ENCODE data around the gene MIER2.

The MIER2 gene

DNA sequence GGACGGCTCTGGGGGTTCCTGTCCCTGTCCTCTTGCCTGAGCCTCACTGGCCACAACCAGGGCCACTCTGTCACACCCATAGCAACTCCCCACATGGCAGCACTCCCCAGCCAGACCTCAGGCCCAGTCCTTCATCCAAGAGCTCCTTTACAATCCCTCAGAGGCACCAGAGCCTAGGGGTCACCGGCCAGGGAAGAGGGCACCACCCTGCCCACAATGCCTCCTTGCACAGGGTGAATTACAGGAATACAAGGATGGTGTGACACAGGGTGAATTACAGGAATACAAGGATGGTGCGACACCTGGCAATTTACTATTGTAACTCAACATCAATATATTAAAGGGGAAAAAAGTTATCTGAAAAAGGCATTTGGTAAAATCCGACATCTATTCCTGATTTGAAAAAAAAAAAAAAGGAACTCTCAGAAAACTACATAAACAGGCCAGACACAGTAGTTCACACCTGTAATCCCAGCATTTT, 16.5 kb downstream of the MIER2 start:
- no peak for DNase-seq

DNA sequence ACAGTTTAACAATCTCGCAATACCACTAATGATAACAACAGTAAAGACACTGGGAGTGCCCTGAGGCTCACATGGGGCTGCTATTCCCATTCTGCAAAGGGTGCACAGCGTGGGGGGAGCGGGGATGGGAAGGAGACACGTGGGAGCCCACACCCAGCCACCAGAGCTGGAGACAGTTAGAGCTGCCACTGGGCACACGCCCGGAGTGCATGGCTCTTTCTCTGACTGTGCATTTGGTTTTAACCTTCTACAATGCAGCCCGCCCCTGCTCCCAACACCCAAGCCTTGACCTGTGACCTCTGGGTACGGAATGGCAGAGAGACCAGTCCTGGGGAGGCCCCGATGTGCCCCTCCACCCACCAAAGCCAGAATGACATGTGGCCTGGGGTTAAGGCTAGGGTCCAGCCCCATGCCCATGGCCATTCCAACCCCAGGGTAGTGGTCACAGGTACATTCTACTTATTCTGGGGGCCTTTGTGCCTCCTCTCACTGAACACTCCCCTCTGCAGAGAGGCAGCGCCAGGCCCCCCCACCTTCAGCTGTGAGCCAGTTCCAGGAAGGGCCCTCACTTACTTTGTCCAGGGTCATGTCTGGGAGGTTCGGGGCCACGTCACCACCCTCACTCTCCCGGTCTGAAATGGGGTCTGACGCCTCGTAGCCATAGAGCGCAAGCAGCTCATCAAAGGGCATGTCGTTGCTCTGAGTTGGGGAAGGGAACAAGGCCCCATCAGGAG, 17.1 kb downstream of the MIER2 start:
- no peak for DNase-seq

DNA sequence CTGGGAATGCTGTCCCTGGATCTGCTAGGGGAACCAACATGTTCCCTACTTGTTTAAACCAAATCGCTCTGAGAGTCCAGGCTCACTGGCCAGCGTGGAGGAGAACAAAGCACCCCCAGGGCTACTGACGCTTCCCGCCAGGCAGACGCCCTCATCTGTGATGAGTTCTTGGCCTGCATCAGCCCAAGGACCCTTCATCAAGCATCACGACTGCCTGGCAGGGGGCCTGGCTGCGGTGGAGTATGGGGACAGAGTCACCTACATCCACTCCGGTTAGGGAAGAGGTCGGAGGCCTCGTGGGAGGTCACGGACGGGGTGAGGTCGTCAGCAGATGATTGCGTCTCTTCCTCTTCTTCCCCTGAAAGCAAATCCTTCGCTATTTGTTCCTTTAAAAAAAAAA, 17.7 kb downstream of the MIER2 start:
- no peak for DNase-seq

DNA sequence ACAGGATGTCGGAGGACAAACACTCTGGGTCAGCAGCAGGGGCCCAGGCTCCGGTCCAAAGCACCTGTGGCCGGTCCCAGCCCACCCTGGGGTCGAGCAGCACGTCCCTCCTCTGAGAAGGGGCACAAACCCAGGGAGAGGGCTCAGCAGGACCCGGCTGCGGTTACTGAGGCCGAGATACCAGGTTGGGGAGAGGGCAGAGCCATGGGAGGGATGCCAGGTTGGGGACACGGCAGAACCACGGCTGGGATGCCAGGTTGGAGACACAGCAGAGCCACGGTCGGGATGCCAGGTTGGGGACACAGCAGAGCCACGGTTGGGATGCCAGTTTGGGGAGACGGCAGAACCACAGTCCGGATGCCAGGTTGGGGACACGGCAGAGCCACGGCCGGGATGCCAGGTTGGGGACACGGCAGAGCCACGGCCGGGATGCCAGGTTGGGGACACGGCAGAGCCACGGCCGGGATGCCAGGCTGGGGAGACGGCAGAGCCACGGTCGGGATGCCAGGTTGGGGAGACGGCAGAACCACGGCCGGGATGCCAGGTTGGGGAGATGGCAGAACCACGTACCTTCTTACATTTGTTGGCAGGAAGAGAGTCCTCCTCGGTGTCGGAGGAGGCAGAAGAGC, 18.5 kb downstream of the MIER2 start:
- no peak for DNase-seq

DNA sequence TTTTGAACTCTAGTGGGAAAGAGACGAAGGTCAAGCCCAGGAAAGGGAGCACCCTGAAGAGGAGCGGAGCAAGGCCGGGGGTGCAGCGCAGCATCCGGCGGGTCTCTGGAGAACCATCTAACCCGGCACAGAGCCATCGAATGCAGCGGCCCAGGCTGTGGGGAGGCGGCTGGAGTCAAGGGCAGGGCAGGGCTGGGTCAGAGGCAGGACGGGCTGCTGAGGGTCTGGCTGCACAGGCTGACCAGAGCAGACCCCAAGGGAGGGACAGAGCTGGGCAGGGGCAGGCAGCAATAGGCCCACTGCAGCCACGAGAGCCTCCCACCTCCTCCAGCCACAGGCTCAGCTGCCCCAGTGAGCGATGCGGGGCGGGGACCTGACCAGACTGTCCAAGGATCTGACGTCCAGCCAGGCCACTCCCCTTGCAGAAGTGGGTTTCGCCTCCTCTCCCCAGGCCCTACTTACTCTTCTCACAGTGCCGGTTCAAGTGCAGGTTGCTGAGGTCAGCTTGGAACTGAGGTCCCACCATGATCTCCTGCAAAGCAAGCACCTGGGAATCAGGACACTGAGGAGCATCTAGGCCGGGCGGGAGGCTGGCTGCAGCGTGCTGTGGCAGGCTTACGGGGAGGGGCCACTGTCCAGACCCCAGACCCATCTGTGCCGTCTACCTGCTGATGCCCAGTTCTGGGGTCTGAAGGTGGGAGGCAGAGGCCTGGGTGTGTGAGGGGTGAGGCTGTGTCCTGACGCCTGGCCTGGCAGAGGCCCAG, 19.2 kb downstream of the MIER2 start:
- no peak for DNase-seq

DNA sequence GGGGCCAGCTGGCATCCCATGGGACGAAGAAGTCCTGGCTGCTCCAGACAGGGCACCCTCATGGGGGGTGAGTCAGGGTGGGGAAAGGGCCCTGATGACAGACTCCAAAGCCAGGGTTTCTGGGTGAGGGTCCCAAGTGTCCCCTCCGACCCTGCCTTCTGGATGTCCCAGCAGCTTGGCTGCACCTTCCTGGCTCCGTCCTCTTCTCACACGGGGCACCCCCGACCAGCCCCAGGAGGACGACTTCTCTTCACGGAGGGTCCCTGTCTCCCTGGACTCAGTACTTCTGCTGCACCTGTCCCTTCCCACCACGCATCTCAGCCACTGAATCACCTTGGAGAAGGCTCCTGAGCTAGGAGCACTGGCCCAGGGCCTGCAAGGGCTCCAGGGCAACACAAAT, 19.9 kb downstream of the MIER2 start:
- no peak for DNase-seq

DNA sequence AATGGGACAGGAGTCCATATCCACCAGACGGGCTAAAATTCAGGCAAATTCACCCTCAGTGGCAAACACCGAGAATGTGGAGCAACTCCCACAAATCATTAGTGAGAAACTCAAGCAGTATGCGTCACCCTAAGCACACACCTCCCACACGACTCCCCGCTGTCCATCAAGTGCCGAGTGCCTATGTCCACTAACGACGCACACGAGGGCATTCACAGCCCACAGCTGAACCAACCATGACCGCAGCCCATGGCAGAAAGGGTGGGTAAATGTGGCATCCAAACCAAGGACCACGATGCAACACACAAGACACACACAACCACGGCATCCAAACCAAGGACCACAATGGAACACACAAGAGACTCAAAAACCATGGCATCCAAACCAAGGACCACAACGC, 22.0 kb downstream of the MIER2 start:
- no peak for DNase-seq

DNA sequence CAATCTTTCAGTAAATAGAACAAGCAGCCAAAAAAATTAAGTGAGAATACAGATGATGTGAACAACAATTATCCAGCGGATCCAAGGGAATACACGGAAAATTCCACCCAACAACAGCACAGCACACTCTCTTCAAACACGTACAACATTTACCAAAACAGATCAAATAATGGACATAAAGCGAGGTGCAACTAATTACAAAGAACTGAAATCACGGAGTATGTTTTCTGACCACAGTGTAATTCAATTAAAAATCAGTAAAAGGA, 26.2 kb downstream of the MIER2 start:
- DNase-seq, result no peak

DNA sequence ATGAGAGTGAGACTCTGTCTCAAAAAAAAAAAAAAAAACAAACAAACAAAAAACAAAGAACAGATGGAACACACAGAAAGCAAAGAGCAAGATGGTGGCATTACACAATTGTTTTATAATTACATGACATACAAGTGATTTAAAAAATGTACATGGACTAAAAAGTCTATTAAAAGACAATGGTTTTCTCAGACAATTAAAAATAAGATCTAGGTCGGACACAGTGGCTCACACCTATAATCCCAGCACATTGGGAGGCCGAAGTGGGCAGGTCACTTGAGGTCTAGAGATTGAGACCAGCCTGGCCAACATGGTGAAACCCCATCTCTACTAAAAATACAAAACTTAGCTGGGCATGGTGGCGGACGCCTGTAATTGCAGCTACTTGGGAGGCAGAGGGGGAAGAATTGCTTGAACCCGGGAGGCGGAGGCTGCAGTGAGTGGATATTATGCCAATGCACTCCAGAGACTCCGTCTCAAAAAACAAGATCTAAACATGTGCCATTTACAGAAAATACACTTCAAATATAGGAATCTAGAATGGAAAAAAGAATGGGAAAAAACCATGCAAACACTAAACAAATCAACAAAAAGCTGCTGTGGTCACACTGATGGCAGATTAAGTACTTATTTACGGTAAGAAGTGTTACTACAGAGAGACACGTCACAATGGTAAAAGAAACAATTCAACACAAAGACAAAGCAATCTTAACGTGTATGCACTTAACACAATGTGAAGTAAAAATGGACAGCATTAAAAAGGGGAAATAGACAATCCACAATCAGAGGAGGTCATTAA, 26.7 kb downstream of the MIER2 start:
- no peak for DNase-seq

DNA sequence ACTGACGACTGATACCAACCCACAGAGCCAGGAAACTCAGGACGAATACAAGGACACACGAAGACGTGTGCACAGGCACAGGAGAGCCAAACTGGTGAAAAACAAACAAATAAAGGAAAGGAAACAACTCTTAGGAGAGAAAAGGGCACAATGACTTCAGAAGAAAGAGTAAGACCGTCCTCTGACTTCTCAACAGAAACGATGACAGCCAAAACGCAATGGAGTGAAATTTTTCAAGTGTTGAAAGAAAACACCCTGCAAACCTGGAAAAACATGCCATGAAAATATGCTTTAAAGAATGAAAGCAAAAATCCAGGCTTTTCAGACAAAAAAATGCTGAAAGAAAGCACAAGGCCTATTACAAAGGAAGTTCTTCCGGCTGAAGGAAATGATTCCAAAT, 28.8 kb downstream of the MIER2 start:
- no peak for DNase-seq

DNA sequence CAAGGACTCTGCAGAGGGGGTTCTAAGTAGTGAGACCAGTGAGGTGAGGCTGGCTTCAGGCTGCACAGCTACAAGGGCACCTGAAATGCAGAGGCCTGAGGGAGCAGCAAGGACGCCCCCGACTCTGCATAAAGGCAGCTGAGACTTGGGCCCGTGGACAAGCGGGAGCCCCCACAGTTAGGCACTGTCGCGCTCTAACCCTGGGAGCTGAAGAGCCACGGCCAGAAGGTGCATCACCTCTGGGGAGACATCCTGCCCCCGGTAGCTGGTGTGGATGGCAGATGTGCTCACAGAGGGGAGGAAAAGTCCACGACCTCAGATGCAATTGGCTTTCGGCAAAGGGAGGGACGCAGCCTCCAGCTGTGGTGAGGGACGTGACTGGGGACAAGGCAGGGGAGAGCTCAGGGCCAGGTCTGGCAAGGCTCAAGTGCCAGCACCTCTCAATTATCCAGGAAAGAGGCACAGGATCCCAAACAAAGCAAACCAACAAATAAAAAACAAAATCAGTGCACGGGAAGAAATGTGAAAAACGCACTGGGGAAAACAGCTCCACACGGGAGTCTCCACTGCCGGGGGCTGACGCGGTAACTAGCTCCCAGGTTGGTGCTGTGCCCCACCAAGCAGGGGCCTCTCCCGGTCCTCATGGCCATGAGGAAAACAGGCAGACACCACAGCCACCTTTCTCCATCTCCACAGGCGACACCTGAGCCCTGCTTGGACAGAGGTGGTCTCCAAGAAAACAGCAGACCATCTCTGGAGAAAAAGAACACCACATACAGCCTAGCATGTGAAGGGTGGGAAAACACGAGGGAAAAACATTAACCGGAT, 30.4 kb downstream of the MIER2 start:
- no peak for DNase-seq

DNA sequence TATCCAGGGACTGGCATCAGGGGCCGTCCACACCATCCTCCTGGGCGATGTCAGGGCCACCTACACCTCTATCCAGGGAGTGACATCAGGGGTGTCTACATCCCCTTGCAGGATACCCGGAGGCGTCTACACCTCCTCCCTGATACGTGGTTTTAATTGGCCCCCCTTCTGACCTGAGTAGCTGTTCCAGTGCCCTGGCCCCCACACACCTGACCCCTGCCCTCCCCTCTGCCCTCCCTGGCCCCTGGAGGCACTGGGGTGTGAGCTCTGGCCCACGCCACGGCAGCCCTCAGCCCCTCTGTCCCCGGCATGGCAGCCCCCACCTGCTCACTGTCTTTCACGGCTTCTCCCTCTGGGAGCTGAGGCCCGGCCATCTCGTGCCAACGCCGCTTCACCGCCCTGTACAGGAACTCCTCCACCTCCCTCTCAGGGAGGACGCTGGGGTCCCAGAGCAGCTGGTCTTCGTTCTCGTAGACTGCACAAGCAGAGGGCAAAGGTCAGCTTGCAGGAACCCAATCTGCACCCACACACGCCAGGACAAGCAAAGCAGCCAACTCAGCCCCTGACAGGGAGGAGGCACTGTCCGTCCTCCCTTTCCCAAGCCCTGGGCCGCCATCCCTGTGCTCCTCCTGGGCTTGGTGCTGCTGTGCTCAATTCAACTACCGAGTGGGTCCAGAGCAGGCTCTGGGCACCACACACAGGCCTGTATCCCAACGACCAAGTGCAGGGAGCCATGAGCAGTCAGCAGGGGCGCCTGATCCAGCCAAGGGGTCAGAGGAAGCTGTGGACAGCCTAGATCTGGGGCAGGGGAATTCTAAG, 31.2 kb downstream of the MIER2 start:
- no peak for DNase-seq

DNA sequence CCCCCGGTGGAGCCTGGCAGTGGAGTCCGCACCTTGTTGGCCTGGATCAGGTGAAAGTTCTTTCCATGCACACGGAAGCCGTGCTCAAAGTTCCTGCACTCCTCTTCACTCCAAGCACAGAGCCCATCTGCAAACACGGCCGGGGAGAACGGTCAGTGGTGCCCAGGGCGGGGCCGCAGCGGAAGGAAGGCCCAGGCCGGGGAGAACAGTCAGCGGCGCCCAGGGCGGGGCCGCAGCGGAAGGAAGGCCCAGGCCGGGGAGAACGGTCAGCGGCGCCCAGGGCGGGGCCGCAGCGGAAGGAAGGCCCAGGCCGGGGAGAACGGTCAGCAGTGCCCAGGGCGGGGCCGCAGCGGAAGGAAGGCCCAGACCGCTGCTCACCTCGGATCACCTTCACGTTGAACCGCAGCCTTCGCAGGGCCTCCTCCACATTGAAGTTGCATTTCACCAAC, 32.8 kb downstream of the MIER2 start:
- DNase-seq, result no peak

DNA sequence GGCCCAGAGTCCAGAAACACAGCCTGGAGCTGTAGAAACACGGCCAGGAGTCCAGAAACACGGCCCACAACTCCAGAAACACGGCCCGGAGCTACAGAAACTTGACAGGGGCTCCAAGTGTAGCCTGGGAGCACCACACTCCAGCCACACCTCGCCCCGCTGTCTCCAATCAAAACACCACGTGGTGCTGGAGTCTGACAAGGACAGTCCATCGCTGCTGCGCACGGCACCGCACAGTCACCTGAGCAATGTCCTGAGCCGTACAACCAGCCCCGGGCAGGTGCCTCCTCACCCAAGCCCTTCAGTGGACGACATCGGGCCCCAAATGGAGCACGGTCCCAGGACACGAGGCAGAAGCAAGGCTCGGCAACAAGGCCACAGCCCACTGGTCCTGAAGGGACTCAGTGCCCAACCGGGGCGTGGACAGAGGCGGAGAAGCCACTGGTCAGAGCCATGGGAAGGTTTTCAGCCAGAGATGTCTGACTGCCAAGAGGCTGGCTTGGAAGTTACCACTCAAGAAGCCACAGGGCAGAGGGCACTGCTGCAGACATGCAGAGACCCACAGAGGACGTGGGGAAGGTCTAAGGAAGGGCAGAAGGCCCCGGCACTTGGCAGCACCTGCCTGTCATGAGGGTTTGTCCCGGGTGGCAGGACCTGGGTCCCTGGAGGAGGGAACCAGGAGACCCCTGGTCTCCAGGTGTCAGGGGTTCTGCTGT, 33.7 kb downstream of the MIER2 start:
- no peak for DNase-seq

DNA sequence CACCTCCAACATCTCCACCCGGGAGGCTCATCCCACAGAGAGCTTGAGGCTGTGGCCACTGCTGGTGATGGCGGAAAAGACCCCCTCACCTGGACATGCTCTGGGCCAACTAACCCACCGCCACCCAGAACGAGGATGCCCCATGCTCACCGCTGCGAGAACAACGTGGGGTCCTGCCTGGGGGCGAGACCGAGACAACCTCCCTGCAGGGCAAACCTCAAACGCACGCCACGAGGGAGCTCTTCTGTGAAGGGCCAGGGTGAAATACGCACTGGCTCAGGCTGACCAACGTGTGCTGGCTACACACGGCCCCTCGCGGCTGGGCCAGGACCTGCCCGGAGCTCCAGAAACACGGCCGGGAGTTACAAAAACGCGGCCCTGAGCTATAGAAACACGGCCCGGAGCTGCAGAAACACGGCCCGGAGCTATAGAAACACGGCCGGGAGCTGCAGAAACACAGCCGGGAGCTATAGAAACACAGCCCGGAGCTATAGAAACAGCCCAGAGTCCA, 34.4 kb downstream of the MIER2 start:
- no peak for DNase-seq

DNA sequence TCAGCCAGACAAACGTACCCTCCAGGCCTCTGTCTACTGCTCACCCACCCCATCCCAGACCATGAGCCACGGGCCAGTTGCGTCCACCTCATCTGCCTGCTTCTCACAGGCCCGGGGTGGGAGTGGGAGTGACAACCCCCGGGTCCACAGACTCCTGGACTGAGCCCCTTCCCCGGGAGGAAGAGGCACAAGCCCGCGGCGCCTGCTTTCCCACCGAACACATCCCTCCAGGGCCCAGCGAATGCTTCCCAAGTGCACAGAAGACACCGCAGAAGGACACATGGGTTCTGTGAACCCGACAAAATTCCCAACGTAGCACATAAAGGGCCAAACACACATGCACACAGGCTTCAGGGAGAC, 35.4 kb downstream of the MIER2 start:
- no peak for DNase-seq

DNA sequence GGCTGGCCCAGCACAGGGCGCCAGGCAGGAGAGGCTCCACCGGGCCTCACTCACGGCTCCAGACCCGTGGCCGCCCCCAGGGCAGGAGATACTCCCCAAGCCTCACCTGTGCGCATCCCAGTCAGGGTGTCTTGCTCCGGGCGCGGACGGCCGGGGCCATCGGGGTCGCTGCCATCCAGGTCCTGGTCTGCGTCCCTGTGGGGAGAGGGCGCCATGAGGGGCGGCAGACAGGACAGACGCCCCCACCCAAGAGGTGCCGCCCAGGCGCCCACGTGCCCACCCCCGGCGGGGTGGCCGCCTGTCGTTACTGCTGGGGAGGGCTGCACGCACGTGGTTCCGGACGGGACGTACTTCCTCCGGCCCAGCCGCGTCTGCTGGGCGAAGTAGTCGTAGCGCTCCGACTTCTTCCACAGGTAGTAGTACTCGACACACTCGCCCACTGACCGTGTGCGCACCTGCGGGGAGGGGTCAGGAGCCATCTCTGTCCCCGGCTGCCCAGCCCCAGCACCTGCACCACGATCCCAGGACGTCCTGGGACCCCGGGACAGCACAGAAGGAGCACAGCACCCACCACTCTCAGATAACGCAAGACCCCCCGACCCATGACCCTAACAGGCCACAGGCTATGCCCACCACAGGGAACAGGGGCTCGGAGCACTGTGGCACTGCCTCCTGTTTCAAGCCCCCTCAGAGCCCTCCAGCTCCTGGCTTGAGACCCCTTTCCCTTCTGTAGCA, 36.0 kb downstream of the MIER2 start:
- DNase-seq, result no peak

DNA sequence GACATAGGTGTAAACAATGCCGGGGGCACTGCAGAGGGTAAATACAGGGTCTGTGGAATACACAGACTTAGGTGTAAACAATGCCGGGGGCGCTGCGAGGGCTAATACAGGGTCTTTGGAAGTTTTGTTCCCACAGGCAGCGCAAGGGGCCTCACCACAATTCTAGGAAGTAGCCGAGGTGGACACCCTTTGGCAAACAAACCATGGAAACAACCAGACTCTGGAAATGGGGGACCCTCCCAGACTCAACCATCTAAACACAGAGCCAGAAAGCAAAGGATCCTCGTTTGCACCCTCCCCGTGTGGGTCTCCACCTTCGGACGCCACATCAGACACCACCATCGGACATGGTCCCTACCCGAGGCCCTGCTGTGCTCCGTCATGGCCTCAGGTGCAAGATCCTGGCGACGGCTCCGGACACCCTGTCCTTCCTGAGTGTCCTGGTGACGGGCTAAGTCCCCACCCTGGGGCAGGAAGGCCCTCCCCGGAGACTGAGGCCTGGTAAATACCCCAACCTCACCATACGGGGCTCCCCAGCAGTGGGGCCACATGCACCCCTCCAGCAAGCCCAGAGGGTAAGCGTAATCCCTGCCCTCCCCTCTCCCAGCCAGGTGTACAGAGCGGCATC, 36.7 kb downstream of the MIER2 start:
- no peak for DNase-seq

DNA sequence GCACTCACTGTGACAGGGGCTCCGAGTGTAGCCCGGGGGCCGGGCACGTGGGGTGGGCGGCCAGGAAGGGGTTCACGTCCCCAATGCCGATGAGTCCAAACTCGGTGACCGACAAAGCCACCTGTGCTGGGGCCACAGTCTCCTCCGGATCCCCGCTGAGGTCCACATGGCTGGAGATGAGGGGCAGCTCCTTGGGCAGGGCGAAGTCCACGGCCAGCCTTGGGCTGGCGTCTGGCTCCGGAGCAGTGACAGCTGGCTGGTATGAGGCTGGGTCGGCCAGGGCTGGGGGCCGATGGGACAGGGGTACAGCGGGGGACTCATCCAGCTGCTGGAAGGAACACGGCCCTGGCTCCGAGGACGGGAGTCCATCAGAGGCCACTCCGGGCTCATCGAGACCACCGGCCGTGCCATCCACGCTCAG, 37.5 kb downstream of the MIER2 start:
- no peak for DNase-seq
